Progenitor cell of endocrine pancreas (in vitro differentiated cells): ENCODE data around the gene PRKCZ. TPM values are rescaled to one million over a fixed set of nuclear protein-coding genes. Genes with fewer than 3 reads are reported as not detected.
A peak's percentile ranks its signal among the peaks of the same experiment; 100 is the strongest.

Experiments used
- DNase-seq: peaks from one replicate; pipeline ENCODE4 v3.0.0; 2021; ENCODE audit warnings: low spot score; ENCODE audit not compliant: unreplicated experiment
- H3K27ac Mint-ChIP-seq: 2 replicates; pipeline ENCODE4 v1.8.0; 2021; ENCODE audit warnings: mild to moderate bottlenecking, moderate library complexity, mixed read lengths
- H3K27me3 Mint-ChIP-seq: 2 replicates; pipeline ENCODE4 v1.8.0; 2021; ENCODE audit warnings: mixed read lengths
- H3K36me3 Mint-ChIP-seq: 2 replicates; pipeline ENCODE4 v1.8.0; 2022; ENCODE audit warnings: mixed read lengths; ENCODE audit not compliant: insufficient read depth
- H3K4me1 Mint-ChIP-seq: 2 replicates; pipeline ENCODE4 v1.8.0; 2021; ENCODE audit warnings: low read depth, mixed read lengths
- H3K4me3 Mint-ChIP-seq: 2 replicates; pipeline ENCODE4 v1.8.0; 2021; ENCODE audit warnings: low read depth, mild to moderate bottlenecking, moderate library complexity, mixed read lengths
- H3K9me3 Mint-ChIP-seq: 2 replicates; pipeline ENCODE4 v1.8.0; 2021; ENCODE audit warnings: low read depth, mixed read lengths
- CTCF ChIP-seq: fragments of 200-600 bp; sonication (generic); IDR thresholded peaks from one replicate; pipeline ENCODE4 v1.5.0; 2021; ENCODE audit warnings: antibody characterized with exemption, mild to moderate bottlenecking; ENCODE audit not compliant: unreplicated experiment
- total RNA-seq: library from RNA; stranded (reverse); gene quantifications from 2 replicates; pipeline ENCODE4 v1.2.1, GENCODE V29; 2021

The PRKCZ gene
- total RNA-seq, 1 donor from 2014 or later, result 71.5 TPM

GRCh38 chr1:2156866-2157265 lies 106.7 kb downstream of the PRKCZ start:
- Mint-ChIP-seq H3K9me3 (peaks cover 4% of the 10 kb centered on the region), H3K27me3 (no peaks in the 10 kb centered on the region), H3K27ac (no peak overlapping the region), H3K4me1 (no peaks in the 10 kb centered on the region), H3K36me3 (peaks cover 19% of the 10 kb centered on the region), H3K4me3 (no peak overlapping the region)
- DNase-seq, result no peak
- no peak for TF ChIP-seq CTCF

- H3K9me3 Mint-ChIP-seq, result peaks cover 4% of the 10 kb centered on the region
- no peaks in the 10 kb centered on the region for H3K27me3 Mint-ChIP-seq
- no peaks in the 10 kb centered on the region for H3K4me1 Mint-ChIP-seq
- H3K27ac Mint-ChIP-seq, result peak overlapping the region; percentile 20
- TF ChIP-seq CTCF, result no peak
- H3K36me3 Mint-ChIP-seq, result peaks cover 20% of the 10 kb centered on the region
- DNase-seq, result no peak
- no peak overlapping the region for H3K4me3 Mint-ChIP-seq
Observed at GRCh38 chr1:2157856-2158255, 107.6 kb downstream of the PRKCZ start.

GRCh38 chr1:2158272-2158671 lies 108.1 kb downstream of the PRKCZ start:
- Mint-ChIP-seq H3K4me3 (no peak overlapping the region), H3K4me1 (no peaks in the 10 kb centered on the region), H3K27me3 (no peaks in the 10 kb centered on the region), H3K27ac (peak overlapping the region; percentile 73), H3K36me3 (peaks cover 22% of the 10 kb centered on the region), H3K9me3 (peaks cover 4% of the 10 kb centered on the region)
- DNase-seq, result no peak
- no peak for TF ChIP-seq CTCF

- Mint-ChIP-seq H3K36me3 (peaks cover 27% of the 10 kb centered on the region), H3K4me1 (no peaks in the 10 kb centered on the region), H3K9me3 (peaks cover 4% of the 10 kb centered on the region), H3K4me3 (no peak overlapping the region), H3K27ac (no peak overlapping the region), H3K27me3 (no peaks in the 10 kb centered on the region)
- no peak for TF ChIP-seq CTCF
- no peak for DNase-seq
Observed at GRCh38 chr1:2159124-2159523, 108.9 kb downstream of the PRKCZ start.

GRCh38 chr1:2160451-2161300 lies 110.5 kb downstream of the PRKCZ start:
- Mint-ChIP-seq H3K9me3 (no peaks in the 10 kb centered on the region), H3K27me3 (no peaks in the 10 kb centered on the region), H3K4me1 (no peaks in the 10 kb centered on the region), H3K27ac (peak overlapping the region; percentile 49), H3K36me3 (peaks cover 24% of the 10 kb centered on the region), H3K4me3 (no peak overlapping the region)
- no peak for DNase-seq
- TF ChIP-seq CTCF, result no peak
